IPS-NIHi7 (cell line): Measurements from ENCODE around the gene TMEM97.
"Not testable (repeated sequence)": the region's sequence is repeated elsewhere in the genome, so short reads cannot be mapped to it uniquely, and the experiment has no call there.

Source experiments
- DNase-seq: peaks from one replicate; pipeline ENCODE4 v3.0.0; 2012; ENCODE audit warnings: mixed read lengths; ENCODE audit errors: extremely low spot score

Gene TMEM97

DNA sequence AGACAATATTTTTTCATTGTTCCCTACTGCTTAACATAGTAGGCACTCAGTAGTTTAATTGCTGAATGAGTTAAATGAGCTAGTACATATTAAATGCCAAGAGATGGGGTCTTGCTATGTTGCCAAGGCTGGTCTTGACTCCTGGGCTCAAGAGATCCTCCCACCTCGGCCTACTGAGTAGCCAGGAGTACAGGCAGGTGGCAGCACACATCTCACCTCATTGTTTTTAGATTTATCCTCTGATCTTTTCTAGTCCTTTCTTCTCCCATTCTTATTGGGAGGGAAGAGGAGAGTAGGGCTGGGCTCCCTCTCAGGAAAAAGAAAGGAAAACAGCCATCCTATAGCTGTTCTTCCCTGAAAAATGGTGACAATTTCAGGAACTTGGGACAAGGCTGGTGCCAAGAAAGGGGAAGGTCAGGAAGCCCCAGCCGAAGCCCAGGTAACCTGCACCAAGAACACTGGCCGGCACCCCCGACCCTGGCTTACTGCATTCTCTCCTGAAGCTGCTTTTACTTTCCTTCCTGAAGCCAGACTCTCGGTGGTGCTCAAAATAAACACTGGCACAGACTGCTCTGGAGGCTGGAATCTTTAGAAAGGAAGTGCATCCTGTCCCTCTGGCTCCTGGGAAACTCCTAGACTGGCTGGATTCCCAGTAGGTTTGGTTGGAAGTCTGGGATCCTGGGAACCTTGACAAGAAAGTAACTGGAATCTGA lies 19.2 kb downstream of the TMEM97 start:
- no peak for DNase-seq

DNA sequence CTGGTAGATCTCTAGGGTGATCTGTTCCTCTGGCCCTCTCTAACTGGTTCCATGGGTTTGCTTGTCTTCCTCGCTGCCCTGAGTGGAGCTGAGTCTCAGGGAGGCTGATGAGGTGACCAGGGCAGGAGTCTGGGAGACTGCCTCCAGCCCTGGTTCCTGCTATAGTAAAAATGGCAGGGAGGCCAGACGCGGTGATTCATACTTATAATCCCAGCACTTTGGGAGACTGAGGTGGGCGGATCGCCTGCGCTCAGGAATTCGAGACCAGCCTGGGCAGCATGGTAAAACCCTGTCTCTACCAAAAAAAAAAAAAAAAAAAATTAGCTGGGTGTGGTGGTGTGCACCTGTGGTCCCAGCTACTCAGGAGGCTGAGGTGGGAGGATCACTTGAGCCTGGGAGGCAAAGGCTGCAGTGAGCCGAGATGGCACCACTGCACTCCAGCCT lies 19.8 kb downstream of the TMEM97 start:
- DNase-seq: not testable (repeated sequence)

DNA sequence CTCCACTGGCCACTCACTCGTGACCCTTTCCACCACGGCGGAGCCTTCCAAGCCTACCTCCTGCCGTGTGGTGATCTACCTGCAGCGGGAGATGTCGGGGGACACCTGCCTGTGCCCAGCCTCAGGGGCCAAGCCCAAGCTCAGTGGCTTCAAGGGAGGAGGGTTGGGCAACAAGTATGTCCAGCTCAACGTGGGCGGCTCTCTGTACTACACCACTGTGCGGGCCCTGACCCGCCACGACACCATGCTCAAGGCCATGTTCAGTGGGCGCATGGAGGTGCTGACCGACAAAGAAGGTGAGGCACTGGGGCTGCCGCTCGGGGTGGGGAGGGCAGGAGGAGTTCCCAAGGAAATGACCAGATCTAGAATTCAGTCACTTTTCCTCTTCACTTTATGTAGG lies 20.4 kb downstream of the TMEM97 start:
- DNase-seq: no peak

DNA sequence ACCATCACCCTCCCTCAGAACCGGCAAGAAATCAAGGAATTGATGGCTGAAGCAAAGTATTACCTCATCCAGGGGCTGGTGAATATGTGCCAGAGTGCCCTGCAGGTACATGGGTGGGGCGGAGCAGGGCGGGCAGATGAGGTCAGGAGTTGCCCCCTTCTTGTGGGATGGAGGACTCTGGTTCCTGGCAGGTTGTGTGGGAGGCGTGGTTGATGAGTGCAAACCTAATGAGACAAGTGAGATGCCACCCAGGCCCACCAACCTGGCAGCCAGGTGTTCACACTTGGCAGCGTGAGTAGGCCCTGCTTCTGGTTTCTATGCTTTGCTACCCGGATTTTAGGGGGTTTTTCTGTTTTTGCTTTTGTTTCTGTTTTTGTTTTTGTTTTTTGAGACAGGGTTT lies 21.4 kb downstream of the TMEM97 start:
- DNase-seq: no peak

DNA sequence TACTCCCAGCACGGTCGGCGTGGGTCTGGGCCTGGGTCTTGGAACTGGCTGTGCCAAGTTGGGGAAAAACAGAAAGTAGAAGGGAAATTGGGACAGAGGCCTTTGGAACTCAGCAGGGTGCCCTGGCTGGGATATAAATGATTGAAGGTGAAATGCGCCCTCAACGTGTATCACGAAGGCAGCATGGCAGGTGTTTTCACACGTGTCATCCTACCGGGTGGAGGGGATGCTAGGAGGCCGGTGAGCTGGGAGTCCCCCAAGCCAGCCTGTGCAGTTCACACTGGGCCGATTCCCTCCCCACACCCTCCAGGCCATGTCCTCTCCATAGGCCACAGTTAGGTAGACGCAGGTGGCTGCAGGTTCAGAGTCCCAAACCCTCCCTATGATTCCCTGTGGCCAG lies 22.5 kb downstream of the TMEM97 start:
- no peak for DNase-seq

DNA sequence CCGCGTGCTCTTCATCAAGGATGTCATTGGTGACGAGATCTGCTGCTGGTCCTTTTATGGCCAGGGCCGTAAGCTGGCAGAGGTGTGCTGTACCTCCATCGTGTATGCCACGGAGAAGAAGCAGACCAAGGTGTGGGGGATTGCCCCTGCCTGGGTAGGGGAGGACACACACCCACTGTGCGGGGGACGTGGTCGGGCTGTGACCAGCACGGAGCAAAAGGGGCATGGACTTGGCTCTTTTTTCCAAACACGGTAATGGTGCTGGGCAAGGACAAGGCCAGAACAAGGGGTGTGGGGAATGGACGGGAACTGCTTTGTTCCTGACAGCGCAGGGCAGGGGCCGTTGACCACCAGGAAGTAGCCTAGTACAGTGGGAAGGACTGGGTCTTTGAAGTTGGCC lies 23.3 kb downstream of the TMEM97 start:
- DNase-seq: no peak

DNA sequence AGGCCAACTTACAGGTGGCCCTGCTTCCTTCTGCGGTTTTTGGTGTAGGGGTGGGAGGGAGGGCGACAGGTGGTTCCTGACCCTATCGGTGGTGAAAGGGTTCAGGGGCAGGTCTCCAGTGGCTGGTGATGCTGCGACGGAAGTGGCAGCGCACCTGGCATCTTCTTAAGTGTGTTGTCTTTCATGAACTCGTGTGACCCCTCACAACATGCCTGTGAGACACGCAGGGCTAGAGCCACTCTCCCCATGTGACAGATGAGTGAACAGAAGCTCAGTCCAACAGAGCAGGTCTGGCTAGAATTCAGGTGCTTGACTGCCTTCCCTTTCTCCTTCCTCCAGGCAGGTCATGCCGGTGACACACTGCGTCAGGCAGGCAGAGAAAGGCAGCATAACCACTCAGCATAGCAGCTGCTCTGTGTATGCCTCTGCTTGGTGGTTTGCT lies 24.5 kb downstream of the TMEM97 start:
- no peak for DNase-seq

DNA sequence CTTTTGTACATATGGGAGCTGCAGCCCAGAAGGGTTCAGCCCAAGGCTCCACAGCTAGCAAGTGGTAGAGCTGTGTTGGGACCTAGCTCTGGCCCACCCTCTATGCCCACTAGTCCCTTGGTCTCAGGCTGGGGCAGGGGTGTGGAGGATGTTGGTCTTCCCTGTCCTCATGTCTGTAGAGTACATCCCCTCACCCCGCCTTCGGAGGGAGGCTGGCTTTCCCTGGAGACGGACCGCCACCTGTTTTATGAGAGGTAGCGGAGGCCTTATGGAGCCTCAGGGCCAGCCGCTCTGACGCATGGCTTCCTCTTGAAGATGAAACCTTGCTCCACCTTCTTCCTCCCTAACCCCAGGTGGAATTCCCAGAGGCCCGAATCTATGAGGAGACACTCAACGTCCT lies 25.0 kb downstream of the TMEM97 start:
- no peak for DNase-seq

DNA sequence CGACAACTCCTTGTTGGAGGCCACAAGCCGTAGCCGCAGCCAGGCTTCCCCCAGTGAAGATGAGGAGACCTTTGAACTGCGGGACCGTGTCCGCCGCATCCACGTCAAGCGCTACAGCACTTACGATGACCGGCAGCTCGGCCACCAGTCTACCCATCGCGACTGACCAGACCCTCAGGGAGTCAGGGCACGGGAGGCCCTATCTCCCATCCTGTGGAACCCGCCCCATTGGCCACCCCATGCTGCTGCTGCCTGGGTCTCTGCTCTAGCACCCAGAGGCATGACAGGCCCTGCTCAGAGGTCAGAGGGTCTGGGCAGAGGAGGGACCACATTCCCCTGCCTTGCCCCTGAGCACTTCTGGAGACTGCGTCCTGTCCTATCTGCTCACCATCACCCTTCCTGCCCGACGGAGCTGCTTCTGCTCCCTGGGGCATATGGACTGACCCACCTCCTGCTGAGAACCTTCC lies 25.5 kb downstream of the TMEM97 start:
- no peak for DNase-seq

DNA sequence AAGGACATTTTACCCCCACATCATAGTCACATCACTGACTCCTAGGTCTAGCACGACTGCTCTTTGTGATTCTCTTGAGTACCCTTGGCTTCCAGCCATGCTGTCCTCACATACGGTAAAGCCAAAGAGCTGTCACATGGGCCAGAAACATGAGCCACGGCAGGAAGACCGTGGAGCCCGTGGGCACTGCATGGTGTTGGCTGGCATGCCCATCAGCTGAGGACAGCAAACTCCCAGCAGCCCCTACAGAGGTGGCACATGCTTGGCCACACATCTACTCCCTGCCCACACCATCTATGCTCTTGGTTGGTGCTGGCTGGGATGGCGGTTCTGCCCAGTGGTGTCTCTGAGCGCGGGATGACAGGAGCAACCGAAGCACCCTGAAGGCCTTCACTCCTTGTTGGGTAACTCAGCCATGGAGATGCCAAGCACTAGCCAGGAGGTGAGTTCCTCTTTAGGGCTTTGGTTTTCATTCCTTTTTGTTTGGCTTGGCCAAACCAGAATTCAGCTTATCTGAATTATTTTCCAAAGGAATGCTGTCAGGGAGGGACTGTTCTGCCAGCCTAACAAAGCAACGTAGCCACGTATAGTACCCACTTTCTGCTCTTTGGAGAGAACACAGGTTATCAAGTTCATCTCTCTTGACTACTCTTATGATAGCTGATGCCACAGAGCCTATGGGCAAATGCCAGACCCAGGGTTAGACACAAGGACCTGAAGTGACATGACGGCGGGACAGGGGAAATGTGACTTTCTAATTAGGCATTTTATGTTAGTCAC lies 26.6 kb downstream of the TMEM97 start:
- DNase-seq: no peak

DNA sequence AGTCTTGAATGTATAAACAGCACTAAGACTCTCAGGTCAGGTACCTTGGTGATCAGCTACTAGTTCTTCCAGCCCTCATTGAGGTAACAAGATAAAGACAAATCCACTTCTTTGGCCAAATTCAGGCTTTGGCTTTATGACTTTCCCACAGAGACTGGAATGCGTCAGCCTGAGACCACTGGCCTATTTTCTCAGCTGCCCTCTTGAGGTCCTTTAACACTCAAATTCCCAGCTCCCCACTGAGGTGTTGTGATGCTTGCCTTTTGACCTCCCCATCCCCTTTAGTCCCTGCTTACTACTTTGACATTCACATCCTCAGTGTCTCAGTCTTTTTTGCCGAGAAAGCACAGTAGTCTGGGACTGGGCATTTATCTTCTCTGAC lies 27.2 kb downstream of the TMEM97 start:
- DNase-seq: no peak

DNA sequence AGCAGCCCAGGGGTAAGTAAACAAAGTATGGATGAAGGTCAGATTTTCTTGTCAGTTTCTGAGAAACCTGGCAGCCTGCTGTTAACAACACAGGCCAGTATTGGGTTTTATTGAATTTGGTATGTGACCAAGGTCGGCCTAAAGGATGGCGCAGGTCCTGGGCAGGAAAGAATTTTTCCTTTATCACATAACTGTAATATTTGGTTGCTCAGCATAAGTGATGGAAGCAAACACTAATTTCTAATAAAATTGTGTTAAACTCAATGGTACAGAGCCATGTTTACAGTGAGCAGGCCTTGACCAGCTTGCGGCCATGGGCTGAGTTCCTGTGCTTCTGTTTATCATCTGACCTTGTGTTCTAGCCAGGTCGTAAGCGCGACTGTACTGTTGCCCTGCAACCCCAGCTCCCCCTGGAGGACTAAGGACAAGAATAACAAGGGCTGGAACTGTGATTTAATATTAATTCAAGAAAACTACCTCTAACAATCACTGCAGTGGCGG lies 27.8 kb downstream of the TMEM97 start:
- peak; percentile 23 for DNase-seq

DNA sequence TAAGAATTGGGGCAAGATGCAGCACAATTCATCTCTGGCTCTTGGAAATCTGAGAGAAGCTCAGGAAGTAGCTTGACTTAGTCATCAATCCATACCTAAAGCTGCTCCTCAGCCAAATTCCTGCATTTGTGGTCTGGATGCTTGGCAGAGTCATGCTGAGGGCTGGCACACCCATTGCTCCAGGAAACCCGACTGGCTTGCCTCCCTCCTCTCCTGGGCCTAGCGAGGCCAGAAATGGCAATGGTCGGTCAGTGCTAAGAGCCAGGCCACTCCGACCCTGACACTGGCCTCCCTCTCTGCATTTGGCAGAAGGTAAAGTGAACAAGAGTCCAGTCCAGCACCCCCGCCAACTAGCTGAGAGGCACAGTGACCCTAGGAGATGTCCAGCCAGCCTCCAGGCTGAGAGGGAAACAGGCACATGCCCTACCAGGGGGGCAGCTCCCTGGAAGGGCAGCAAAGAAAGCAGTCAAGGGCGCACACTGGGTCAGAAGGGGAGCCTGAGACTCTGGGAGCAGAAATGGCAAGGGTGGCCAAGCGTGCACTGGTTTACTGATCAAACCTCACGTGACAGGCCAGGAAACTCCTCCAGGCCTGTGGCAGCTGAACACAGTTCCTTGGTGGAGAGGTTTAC lies 28.4 kb downstream of the TMEM97 start:
- no peak for DNase-seq

DNA sequence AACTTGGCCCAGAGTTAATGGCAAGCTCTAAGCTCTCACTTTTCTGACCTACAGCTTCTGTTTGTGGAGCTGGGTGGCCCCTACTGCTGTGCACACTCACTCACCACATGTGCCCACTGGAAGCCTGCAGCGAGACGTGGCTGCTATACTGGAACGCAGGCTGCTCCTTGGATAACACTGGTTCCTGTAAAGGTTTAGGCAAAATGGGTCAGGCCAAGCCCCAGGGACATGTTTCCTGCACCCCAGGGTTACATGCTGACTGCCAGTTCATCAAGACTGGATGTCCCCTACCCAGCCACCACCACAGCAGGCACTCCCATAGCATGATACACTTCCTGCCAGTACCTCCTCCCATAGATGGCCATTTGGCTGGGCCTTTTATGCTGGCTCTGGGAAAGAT lies 30.0 kb downstream of the TMEM97 start:
- no peak for DNase-seq

DNA sequence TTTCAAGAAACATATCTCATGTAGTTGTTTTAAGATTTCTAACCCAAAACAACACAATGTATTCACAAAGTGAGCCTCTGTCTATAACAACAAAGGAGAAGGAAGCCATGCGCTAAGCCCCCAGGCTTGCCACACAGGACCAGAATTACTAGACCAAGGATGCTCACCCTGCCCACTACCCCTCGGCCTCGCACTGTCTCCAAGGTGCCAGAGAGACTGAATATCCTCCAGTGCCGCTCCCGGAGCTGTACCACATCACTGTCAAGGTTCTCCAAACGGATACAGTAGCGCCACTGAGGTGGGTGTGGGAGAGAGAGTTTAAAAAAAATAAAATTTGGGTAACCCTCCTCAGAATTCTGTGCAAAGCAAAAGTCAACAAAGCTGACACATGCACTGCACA lies 31.3 kb downstream of the TMEM97 start:
- DNase-seq: no peak

DNA sequence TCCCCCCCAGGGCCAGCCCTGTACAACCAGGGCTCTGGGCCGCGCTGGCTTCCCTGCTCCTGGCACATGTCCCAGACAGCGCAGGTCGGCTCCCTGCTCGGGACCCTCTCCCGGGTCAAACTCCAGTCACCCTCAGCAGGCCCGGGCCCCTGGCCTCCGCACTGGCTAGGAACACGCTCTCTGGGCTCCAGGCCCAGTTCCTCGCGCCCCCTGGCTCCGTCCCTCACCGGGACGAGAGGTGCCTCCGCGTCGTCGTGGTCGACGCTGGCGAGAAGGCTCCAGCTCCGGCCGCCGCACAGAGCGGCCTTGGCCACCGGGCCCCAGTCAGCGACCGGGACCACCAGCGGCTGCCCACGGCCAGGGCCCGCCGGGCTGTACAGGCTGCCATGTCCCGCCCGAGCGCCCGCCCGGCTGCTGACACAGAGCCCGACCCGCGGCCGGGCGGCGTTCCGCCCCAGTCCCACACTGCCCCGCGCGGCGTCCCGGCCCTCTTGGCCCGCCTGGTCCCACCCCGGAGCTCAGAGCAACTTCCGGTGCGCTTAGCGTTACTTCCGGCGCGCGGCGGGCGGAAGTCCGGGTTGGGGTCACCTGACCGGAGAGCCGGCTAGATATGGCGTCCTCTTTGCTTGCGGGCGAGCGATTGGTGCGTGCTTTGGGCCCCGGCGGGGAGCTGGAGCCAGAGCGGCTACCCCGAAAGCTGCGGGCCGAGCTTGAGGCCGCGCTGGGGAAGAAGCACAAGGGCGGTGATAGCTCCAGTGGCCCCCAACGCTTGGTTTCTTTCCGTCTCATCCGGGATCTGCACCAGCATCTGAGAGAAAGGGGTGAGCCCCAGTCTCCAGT lies 38.3 kb downstream of the TMEM97 start, which contains the start of gene POLDIP2:
Gene POLDIP2 (minus strand): TSS at position 467 of the 840 bp plus-strand sequence. CDS start 79 bp downstream, at position 388.
- DNase-seq: peak; percentile 96

DNA sequence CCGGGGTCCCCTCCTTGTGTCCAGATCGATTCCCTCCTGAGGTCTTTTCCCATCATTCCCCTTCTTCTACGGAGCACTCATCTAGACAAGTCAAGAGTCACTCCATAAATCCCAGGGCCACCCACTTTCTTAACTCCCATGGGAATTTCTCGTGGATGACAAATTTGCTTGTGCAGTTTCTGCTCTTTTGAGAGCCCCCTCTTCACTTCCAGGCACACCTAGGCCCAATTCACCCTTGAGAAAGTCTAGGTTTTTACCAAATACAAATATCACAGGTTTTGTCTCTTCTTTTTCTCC lies 38.8 kb downstream of the TMEM97 start:
- no peak for DNase-seq

DNA sequence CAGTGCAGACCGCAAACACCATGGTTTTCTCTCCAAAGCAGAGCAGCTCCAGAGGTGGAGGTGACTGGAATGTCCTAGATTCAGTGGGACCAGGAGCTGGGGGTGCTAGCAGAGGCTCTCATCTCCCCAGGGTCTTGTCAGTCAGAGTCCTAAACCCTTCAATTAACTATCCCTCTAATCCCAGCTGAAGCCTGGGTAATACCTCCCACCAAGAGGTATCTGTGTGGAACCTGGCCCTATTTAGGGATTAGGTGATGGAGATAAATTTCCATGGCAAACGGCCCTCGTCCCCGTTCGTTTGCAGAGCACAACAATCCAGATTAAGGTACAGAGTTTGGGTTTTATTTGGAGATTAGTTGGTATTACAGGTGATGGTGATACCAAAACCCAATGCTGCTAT lies 44.2 kb downstream of the TMEM97 start:
- DNase-seq: no peak

DNA sequence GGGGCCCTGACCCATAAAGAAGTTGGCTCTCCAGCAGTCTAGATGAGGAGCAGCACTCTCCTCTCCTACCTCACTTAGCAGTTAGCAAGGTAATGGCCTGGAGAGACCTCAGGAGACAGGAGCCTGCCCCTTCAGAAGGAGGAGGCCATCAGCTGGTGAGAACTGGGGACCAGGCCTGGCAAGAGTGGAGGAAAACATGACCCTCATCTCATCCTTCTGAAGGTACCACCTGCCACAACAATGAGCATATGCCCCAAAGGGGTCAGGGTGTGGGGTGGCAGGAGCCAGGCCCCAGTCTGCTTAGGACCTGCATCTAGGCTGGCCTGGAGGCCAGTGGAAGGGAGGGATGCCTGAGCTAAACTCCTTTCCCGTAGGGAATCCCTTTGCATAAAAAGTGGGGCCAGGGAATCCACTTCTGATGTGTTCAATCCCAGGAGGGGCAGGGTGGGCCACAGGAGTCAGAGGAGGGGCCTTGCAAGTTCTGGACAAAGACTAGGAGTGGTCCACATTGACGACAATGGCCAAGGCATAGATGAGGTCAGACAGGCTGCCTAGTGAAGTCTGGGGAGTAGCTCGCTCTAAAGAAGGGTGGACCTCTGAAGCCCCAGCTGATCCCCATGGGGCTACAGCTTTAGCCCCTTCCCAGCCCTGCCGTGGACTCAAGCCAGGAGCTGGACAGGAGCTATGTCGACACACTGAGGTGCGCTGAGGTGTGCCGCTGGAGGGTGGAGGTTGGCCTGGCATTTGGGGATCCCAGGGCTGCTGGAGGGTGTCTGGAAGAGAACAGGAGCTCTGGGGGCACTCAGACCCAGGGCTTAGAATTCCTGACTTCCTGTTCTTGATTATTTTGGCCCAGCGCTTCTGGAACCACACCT lies 45.0 kb downstream of the TMEM97 start:
- no peak for DNase-seq

DNA sequence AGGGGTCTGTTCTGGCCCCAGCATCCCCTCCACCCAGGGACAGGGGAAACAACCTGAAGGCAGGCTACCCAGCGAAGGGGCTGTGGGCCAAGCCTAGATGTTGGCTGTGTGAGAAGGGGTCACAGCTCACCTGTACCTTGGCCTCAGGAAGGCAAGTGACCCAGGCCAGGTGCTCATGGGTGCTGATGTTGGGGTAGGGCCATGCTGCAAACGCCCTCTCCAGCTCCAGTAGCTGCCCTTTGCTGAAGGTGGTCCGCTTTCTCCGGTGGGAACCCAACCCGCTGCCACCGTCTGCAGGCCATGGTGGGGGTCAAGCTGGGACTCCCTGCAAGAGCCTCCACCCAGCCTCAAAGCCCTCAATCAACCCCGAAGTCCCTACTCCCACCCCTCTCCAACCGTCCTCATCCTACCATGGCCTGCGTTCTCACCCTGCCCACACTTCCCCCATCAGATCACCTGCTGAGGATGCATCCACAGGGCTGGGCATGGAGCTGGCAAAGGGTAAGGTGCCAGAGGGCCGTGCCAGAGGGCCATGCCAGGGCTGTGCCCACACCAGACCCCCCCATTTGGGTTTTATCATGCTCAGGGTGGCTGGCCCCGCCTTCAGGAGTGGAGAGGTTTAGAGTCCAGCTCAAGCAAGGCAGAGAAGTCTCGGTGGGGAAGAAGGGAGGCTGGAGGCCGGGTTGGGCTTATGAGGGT lies 45.8 kb downstream of the TMEM97 start, which contains the start of gene SEBOX:
Gene SEBOX (minus strand): TSS at position 535 of the 699 bp plus-strand sequence. CDS start 48 bp downstream, at position 487.
- DNase-seq: no peak
